Activated CD8-positive, alpha-beta T cell treated with anti-CD3 and anti-CD28 coated beads for 36 hours (primary cell): ENCODE data around the gene ANLN. TPM values are rescaled to one million over a fixed set of nuclear protein-coding genes. Genes with fewer than 3 reads are reported as not detected.

ENCODE experiments used
- ATAC-seq: fragments of 200-7000 bp; cut with Tn5 transposase; one replicate; pipeline ENCODE4 v1.10.0; 2021; ENCODE audit warnings: mild to moderate bottlenecking, moderate library complexity
- CTCF ChIA-PET: fragments of 350-600 bp; sonication (Branson Sonifier 250); formaldehyde crosslinking; loops from one replicate; lab custom pipeline; 2021; ENCODE audit warnings: antibody characterized with exemption; lab: Charles Lee
- POLR2A ChIA-PET: fragments of 350-600 bp; sonication (Branson Sonifier 250); formaldehyde crosslinking; loops from one replicate; lab custom pipeline; 2021; ENCODE audit warnings: antibody characterized with exemption; lab: Charles Lee
- DNase-seq: peaks from one replicate; pipeline ENCODE4 v3.0.0-alpha.2; 2020
- H3K27ac Mint-ChIP-seq: one replicate; pipeline ENCODE4 v1.8.0; 2021; ENCODE audit warnings: mild to moderate bottlenecking, mixed read lengths
- H3K27me3 Mint-ChIP-seq: one replicate; pipeline ENCODE4 v1.8.0; 2021; ENCODE audit warnings: mixed read lengths
- H3K36me3 Mint-ChIP-seq: one replicate; pipeline ENCODE4 v1.8.0; 2021; ENCODE audit warnings: low read depth, mixed read lengths
- H3K4me1 Mint-ChIP-seq: one replicate; pipeline ENCODE4 v1.8.0; 2021; ENCODE audit warnings: low read depth, mixed read lengths
- H3K4me3 Mint-ChIP-seq: one replicate; pipeline ENCODE4 v1.8.0; 2021; ENCODE audit warnings: mild to moderate bottlenecking, moderate library complexity, mixed read lengths
- H3K9me3 Mint-ChIP-seq: one replicate; pipeline ENCODE4 v1.8.0; 2021; ENCODE audit warnings: mixed read lengths
- intact Hi-C: fragments of 100-400 bp; cut with micrococcal nuclease; formaldehyde crosslinking; loops from one replicate; pipeline ENCODE4 v1.10.0; 2022
- total RNA-seq, 2 experiments: library from RNA; stranded (reverse); gene quantifications; one replicate each; pipeline ENCODE4 v1.2.3, GENCODE V29; 2021
- TF ChIP-seq, protein P1 (sequence below): fragments of 200-600 bp; IDR thresholded peaks from one replicate; pipeline ENCODE4 v1.8.0; 2022; ENCODE audit warnings: antibody characterized with exemption, mild to moderate bottlenecking

The ANLN gene
- total RNA-seq, 2 experiments from 2014 or later = 38.1 to 45.0 TPM

DNA sequence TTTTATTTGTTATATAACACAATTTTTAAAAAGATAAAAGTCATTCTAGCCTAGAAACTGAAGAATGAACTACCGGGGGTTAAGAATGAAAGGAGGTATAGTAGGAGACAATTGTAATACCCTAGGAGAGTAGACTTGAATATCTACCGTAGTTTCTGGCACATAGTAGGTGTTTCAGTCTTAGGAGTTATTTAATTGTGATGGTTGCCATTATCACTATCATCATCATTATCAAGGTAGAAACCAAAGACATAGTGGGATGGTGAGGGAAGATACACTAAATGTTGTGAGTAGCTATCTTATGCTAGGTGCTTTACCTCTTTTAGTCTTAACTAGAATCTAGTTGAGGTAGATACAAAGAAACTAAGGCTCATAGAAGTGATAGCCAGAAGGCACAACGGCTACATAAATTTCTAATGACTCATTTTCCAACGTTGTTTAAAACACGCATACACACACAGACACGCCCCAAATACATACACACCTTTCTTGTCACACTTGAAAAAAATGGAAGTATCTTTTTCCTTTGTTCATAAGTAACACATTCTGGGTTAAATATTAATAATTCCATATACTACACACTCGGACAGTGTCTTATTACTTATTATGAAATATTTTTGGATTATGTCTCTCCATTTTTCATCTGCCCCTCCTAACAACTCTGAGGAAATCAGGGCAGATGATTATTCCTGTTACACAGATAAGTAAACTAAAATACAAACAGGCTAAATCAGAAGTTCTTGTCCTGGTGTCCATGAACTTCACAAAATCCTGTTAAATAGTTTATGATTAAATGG, 2.0 kb upstream of the ANLN start:
- POLR2A ChIA-PET = no interaction called here
- no peak for ATAC-seq
- Mint-ChIP-seq H3K36me3 (no peaks in the 10 kb centered on the region), H3K27me3 (peaks cover 4% of the 10 kb centered on the region), H3K27ac (no peak overlapping the region), H3K4me1 (peaks cover 19% of the 10 kb centered on the region), H3K9me3 (no peaks in the 10 kb centered on the region), H3K4me3 (no peak overlapping the region)
- no peak for DNase-seq
- intact Hi-C loops = no loop called here
- TF ChIP-seq, protein P1, sequence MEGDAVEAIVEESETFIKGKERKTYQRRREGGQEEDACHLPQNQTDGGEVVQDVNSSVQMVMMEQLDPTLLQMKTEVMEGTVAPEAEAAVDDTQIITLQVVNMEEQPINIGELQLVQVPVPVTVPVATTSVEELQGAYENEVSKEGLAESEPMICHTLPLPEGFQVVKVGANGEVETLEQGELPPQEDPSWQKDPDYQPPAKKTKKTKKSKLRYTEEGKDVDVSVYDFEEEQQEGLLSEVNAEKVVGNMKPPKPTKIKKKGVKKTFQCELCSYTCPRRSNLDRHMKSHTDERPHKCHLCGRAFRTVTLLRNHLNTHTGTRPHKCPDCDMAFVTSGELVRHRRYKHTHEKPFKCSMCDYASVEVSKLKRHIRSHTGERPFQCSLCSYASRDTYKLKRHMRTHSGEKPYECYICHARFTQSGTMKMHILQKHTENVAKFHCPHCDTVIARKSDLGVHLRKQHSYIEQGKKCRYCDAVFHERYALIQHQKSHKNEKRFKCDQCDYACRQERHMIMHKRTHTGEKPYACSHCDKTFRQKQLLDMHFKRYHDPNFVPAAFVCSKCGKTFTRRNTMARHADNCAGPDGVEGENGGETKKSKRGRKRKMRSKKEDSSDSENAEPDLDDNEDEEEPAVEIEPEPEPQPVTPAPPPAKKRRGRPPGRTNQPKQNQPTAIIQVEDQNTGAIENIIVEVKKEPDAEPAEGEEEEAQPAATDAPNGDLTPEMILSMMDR = no peak
- CTCF ChIA-PET = no interaction called here

DNA sequence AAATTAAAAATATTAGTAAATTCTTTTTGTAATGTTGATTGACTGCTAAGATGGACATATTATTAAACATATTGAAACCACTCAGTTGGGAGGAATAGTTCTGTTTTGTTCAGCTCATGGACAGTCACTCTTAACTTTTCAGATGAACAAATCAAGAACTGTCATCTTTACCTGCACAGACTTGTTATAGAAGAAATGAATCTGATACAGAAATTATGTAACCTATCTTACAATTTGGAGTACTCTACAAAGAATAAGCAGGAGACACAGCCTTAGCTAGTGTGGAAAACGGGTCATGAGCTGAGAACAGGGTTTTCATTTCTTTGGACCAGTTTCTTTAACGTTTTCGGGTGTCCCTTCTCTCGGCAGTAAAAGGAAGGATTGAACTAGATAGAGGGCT, 1.2 kb upstream of the ANLN start:
- ATAC-seq (no peak), DNase-seq (no peak)
- Mint-ChIP-seq H3K4me3 (peak overlapping the region; percentile 90), H3K9me3 (no peaks in the 10 kb centered on the region), H3K36me3 (no peaks in the 10 kb centered on the region), H3K27ac (no peak overlapping the region), H3K27me3 (peaks cover 4% of the 10 kb centered on the region), H3K4me1 (peaks cover 19% of the 10 kb centered on the region)
- CTCF ChIA-PET = no interaction called here
- POLR2A ChIA-PET = interaction anchor here (0.7 kb wide), 1 partner anchor 693 kb away, joined by 3 read pairs; the partner anchor contains the start of gene HERPUD2
- TF ChIP-seq, protein P1 = no peak
- intact Hi-C loops = no loop called here

DNA sequence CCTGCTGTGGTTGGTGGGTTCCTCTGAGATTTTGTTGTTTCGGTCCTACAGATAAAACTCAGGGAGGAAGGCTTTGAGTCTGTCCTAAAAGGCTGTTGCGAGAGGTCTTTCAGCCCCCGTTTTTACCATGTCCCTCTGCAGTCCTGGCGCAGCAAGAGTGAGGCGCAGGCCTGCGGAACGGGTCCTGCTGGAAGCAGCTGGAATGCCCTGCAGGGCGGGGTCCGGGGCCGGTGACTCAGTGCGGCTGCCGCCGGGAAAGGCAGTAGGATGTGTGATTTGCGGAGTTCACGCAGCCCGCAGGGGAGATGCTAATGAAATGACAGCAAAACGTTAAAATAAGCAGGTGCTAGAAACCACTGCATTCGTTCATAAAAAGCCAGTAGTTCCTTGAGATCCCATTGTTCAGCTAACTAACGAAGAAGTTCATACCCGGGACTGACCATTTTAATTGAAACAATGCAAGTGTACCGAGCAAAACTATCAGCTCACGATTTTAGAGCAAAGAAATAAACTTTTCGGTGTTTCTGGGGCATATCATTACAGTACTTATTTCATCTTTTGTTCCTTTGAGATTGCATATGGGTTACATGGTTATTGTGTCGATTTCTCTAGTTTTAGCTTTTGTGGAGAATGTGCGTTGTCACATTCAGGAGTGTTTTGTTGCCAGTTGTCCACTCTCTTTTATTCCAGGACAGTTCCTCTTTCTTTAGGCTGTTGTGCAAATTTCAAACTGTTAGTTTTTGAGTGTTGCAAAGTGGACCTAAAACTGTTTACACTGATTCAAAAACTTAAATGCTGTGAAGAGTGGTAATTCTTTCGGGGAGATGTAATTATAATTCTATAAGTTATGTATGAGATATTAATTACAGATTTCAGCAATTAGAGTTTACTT, 783 bp downstream of the ANLN start:
- peak; percentile 78 for DNase-seq
- ATAC-seq = peak; percentile 45
- H3K4me1 Mint-ChIP-seq = peaks cover 19% of the 10 kb centered on the region
- intact Hi-C loops = no loop called here
- peaks cover 8% of the 10 kb centered on the region for H3K27me3 Mint-ChIP-seq
- H3K27ac Mint-ChIP-seq = peak overlapping the region; percentile 84
- H3K36me3 Mint-ChIP-seq = peaks cover 10% of the 10 kb centered on the region
- ChIA-PET POLR2A (interaction anchor here (0.9 kb wide), 4 partner anchors 13 to 636 kb away, joined by 3 to 4 read pairs (median 3); no protein-coding TSS in a partner anchor), CTCF (interaction anchor here (0.7 to 1.8 kb wide), 4 partner anchors 23 to 83 kb away, joined by 3 to 6 read pairs (median 3); a partner anchor contains a TSS)
- H3K4me3 Mint-ChIP-seq = peak overlapping the region; percentile 90
- H3K9me3 Mint-ChIP-seq = no peaks in the 10 kb centered on the region
- TF ChIP-seq, protein P1 = no peak

DNA sequence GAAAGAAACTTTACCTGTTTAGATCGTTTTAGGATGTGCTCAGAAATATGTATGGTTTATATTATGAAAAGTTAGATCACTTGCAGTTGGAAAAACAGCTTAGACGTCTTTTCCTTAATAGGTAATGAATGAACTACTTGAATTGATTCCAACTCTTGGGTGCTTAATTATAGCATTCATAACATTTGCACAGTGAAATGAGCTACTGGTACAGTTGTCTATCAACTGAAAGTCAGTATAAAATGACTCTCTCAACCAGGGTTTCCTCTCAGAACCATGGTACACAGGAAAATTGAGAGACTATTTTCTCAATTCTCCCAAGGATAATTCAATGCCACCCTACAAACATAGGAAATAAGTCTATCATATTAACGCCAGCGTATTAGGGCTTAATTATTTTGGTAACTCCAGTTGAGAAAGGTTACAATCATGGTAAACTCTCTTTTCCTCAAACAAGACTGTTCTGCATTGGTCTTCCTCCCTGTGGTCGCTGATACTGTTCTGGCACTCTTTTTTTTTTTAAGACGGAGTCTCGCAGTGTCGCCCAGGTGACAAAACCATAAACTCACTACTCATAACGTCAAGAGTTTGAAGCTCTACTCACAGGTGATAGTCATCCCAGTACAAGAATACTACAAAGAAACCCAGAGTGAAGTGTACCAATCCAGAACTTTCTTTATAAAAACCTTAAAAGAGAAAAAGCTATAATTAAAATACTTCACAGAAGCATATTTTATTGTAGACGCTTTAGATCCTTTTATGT, 2.0 kb downstream of the ANLN start:
- TF ChIP-seq, protein P1 = no peak
- H3K9me3 Mint-ChIP-seq = no peaks in the 10 kb centered on the region
- intact Hi-C loops = no loop called here
- H3K4me1 Mint-ChIP-seq = peaks cover 26% of the 10 kb centered on the region
- H3K36me3 Mint-ChIP-seq = peaks cover 18% of the 10 kb centered on the region
- CTCF ChIA-PET = interaction anchor here (1.0 to 1.8 kb wide), 3 partner anchors 25 to 105 kb away, joined by 3 to 6 read pairs (median 3); a partner anchor contains a TSS
- ATAC-seq (peak; percentile 35), DNase-seq (peak; percentile 22)
- no peak overlapping the region for H3K27ac Mint-ChIP-seq
- H3K4me3 Mint-ChIP-seq = peak overlapping the region; percentile 90
- POLR2A ChIA-PET = interaction anchor here (0.7 to 2.0 kb wide), 2 partner anchors 12 to 30 kb away, joined by 3 to 5 read pairs; no protein-coding TSS in a partner anchor
- H3K27me3 Mint-ChIP-seq = peaks cover 10% of the 10 kb centered on the region
